T-helper 9 cell (primary cell): ENCODE measurements around the gene FHL1.
"Not testable (repeated sequence)": the region's sequence is repeated elsewhere in the genome, so short reads cannot be mapped to it uniquely, and the experiment has no call there.

Experiments used
- DNase-seq: peaks from one replicate; pipeline ENCODE4 v3.0.0-alpha.2; 2020

Gene FHL1

DNA sequence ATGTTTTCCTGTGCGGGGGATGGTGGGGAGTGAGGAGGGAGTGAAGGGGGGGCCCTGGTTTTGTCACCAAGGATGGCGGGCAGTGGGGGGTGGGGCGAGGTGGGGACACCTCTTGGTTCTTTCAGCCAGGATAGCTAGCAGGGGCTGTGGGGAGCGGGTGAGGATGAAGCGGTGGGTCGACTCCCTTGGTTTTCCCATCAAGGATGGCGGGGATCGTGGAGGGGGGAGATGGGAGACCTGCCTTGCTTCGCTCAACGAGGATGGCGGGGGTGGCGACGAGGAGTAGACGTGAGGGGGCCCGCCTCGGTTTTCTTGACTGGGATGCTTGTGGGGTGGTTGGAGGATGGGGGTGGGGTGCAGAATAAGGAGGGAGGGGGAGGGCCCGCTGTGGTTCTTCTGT is 643 bp downstream of the FHL1 start:
- DNase-seq = no peak

DNA sequence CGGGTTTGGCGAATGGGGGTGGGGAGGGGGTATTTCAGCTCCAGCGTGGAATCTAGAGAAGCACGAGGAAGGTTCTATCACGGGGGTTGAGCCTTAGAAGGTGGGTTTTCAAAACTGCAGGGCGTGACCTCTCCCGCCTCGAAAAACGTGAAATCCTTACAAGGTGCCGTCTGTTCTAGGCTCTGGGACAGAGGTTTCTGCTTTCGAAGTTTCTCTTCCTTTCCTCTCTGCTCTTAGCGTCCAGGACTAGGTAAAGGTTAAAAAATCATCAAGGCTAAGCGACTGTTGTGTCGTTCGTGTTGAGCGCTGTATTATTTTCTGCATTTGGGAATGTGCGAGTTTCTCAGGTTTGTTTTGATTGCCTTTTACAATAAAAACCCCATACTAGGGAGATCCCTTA is 1.1 kb downstream of the FHL1 start:
- no peak for DNase-seq

DNA sequence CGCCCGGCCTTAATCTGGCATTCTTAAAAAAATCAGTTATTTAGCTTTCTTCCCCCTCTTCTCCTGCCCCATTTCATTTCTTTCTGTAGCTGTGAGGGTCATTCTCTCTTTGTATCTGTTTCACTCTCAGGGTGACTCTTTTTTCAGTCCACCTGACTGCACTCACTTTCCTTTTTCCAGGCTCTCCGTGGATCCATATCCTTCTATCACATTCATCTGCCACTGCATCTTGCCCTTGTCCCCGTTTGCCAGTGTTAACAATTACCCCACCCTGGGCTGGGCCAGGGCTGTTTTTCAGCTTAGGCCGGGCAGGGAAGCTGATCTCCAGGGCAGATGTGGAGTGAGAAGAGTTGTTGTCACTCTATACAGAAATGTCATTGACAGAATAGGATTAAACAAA is 7.7 kb downstream of the FHL1 start:
- DNase-seq = no peak

DNA sequence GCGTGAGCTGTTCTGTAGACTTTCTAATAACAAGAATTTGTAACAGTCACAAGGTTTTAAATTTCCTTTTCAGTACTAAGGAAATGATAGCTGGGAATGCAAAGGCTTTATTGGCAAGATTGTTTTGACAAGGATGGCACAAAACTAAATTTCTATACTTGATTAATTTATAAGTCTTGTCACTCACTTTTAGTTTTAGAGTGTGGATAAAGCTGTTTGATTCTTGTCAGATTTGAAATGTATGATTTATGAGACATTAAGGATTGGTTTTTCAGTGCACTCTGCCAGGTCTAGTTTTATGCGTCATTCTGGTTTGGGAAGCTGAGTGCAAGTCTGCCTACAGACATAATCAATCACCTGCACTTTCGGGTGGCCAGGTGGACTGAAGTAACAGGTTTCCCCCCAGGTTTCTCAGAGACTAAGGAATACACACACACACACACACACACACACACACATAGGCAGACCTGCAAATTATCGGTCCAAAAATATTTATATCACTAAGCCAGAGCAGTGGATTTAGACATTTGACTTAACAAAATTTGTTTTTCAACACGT is 9.3 kb downstream of the FHL1 start:
- no peak for DNase-seq

DNA sequence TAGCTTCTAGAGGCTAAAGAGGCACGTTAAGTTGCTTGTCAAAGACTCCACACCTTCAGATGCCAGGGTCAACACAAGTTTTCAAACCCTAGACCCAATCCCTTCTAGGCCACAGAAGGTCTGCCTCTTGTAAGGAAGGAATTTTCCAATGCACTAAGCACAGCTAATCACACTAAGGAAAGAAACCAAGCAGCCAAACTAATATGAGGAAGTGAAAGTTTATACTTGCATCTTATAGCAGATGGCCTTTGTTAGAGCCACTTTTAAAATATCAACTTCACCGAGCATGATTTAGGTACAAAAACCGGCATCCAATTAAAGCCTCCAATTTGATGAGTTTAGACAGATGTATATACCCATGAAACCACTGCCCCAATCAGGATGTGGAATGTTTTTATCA is 9.9 kb downstream of the FHL1 start:
- no peak for DNase-seq

DNA sequence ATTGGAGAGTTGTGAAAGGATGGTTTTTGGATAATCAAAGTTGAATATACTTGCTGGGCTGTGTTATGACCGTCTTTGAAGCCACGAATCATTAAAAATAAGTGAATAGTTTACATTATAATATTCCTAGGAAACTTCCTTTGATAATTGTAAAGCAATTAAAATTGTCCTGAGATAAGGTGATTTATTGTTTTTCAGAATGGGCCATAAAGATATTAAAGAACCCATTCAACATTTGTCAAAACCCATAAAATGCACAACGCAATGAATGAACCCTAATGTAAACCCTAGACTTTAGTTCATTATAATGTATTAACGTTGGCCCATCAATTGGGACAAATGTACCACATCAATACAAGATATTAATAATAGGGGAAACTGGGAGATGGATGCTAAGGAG is 11.4 kb downstream of the FHL1 start:
- DNase-seq = no peak

DNA sequence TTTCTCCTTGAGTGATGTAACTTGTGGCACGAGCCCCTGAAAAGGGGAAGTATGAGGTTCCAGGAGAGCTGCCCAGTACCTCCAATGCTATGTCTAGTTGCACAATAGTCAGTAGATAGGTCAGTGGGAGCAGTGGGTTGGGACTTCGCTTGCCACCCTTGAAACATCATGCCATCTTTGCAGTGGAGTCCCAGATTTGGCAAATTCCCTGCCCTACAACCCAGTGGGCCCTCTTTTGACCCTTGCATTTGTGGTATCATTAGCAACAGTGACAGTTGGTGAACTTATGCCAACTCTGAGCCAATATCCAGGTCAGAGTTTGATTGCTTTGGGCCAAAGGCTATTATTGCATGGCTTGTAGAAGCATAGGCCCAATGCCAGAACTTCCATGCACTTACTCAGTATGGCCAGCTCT is 12.3 kb downstream of the FHL1 start:
- no peak for DNase-seq

DNA sequence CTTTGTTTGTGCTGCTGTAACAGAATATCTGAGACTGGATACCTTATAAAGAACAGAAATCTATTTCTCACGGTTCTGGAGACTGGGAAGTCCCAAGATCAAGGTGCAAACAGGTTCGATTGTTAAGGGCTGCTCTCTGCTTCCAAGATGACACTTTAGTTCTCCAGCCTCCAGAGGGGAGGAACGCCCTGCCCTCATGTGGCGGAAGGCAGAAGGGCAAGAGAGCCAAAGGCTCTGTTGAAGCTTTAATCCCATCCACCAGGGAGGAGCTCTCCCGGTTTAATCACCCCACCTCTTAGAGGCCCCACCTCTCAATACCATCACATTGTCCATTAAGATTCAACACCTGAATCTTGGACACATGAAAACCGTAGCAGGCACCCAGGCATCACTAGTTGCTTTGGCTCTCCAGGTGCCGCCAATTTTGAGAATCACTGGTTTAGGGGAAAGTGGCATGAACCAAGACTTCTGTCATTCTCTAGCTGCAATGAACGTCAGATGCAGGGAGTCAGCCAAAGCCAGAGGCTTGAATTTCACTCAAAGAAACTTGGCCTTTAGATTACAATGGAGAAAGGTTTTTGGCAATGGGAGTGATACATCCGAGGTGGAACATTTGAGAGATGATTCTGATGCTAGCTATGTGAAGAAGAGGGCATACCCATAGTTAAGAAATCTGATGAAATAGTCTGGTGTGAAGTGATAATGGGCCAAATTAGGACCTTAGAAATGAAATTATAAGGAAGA is 15.7 kb downstream of the FHL1 start:
- DNase-seq = peak; percentile 31

DNA sequence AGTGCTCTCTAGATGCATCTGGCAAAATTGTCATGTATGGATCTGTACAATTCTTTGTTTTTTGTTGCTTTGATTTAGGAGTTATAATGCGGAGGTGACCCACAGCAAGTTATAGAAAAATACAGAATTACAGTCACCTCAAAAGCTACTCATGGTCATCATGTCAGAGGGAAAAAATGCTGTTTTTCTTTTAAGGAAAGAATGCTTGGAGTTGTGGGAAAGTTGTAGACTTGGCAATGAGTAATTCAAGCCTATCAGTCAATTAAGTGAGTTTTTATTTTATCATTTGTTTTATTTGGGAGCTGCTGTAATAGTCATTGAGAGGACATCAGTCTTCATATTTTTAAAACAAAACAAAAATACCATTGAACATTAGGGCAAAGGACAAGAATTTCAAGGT is 16.4 kb downstream of the FHL1 start:
- DNase-seq = no peak

DNA sequence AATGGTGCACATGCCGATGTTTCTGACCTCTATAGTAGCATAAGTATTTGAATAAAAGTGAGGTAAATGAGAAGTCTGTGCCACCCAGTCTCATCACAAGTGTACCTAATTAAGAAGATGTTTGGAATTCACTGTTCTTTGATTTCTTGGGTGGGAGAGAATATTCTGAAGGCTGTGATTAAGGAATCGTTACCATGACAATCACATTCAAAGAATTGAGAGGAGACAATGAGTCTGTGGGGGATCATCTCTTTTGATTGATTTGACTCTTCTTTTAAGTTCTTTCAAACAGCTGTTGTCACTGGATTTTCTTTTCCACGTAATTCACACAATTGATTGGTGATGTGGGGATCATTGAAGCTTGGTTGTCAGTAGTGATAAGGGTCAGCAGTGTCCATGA is 18.1 kb downstream of the FHL1 start:
- DNase-seq = no peak

DNA sequence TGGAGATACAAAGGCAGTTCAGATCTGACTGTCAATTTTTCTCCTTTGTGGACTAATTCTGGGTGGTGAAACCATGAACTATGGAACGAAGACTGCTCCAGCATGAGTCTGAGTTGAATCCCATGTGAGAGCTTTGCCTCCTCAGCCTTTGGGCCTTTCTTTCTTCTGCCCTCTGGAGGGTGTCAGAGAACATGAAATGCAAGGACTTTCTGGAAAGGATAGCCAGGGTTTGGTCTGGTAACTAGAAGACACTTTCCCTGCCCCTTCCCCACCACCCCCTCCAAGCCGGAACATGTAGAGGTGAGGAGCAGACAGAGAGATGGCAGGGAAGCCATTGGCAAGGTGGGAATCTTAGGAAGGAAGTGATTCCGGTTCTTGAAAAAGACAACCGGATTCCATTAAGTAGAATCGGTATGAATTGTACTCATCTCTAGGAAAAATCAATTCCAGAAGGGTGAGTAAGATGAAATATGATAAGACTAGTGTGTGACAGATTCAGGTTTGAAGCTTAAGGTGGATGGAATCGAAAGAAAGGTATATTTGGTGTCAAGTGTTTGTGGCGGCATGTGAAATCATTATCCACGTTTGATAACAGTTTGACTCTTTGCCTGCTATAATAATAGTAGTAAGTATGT is 19.0 kb downstream of the FHL1 start:
- no peak for DNase-seq

DNA sequence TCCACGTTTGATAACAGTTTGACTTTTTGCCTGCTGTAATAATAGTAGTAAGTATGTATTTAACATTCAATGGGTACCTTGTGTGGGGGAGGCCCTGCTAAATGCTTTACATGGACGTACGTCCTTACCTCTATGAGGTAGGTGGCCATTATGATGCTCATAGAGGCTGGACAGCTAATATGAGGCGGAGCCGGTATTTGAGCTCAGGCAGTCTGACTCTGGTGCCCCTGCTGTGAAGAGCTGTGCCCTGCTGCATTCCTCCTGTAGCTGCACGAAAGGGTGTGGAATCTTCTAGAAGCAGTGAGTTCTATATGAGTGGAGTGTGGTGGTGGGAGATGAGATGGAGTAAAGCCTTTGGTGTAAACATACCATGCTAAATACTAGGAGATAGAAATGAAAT is 20.7 kb downstream of the FHL1 start:
- DNase-seq = not testable (repeated sequence)

DNA sequence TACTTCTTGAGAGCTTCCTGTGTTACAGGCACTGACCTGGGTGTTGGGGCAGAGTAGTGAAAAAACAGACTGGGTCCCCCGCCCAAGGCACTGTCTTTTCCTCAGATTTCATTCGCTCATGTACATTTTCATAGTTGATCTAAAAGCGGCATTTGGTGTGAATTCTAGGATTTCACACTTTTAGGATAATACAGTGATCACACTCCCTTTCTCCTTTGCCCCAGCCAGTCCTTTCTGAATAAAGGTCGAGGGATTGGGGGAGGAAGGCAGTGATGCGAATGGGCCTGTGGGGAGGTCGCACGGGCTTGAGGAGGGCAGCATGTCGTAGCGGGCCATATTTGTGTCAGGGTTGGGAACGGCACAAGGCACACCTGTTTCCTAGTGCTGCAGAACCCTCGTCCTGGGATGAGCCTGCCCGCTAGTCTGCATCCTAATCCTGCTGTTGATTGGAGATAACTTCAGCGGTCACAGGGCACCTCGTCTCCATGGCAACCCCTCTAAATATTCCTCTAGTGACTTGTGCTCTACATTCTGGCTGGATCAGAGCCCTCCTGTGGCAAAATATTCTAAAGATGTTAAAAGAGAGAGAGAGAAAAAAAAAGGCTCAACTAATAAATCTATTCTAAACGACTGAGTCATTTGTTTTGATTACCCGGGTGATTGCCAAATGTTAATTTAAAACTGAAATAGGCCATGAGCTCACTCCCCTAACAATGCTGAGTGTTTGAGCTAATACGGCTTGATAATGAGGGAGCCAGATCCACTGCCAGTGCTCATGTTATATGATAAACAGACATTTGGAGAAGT is 21.8 kb downstream of the FHL1 start:
- DNase-seq = no peak

DNA sequence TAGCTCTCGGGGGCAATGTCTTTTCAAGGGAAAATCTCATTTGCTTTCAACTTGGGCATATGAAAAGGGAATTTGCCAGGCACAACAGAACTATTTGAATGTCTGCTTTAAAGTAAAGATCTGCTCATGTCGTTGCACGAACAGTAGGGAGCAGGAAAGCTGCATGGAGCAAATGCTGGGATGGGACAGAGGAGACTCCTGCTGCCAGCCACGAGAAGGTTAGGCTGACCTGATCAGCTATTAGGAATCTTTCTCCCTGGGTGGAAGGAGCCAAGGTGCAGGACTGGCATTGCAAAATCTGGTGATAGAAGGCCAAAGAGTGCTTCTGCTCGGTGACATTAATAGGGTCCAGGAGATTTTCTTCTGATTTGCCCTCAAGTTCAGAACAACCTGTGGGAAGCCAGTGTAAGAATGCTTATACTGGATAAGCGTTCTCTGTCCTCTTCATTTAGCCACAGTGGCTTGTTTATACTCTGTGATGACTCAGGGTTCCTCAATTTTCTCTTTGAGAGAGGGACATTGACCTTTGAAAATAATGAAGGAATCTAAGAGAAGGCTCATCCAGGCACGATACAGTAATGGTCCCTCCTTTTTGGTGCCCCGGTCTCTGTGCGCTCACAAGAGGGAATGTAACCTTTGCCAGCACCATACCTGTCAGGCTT is 22.9 kb downstream of the FHL1 start:
- DNase-seq = no peak

DNA sequence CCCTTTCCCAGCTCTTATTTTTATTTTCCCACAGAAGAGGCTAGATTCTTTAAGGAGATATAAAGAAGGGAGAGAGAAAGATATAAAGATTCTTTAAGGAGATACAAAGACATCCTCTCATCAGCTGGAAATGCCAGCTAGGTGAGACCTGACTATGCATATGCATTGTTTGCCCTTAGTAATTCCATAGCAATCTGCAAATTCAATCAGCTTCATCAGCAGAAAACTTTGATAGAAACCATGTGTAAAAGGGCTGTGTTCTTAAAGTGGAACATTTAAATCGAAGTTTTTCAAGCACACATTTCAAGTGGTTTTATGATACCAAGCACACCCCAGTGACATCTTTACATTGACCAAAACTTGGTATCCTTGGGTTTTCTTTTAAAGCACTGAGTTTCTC is 24.1 kb downstream of the FHL1 start:
- DNase-seq = no peak

DNA sequence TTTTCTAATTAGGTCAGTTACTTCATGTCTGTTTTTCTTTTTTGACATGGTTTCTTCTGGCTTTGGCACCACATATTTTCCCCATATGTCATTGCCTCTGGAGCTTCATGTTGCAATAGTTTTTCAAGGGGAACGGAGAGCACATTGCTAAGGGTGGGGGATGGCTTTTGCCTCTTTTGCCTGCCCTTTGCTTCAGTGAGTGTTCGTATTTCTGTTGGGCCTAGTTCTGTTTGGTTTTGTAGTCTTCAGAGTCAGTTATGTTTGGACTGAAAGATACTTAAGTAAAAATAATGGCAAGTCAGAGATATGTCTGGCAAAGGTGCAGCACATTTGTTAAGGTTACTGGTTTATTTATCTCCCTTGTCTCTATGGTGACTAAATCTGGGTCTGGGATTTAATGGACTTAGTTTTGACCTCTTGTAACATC is 29.1 kb downstream of the FHL1 start:
- no peak for DNase-seq

DNA sequence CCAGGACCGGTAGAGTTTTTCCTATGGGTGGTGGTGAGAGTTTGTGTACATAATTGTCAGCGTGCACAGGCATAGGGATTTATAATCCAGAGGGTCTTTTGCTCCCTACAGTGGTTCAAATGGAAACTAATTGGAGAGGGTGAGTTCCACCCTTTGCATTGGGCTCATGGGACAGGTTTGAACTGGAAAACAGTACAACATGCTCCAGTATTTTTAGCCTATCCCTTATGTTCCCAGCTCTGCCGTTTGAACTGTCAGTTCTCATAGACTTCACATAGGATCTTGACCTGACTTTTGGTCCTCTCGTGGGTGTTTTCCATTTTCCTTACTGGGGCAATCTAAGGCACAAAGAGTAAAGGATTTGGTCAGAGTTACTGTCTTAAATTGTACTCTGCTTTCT is 31.8 kb downstream of the FHL1 start:
- no peak for DNase-seq

DNA sequence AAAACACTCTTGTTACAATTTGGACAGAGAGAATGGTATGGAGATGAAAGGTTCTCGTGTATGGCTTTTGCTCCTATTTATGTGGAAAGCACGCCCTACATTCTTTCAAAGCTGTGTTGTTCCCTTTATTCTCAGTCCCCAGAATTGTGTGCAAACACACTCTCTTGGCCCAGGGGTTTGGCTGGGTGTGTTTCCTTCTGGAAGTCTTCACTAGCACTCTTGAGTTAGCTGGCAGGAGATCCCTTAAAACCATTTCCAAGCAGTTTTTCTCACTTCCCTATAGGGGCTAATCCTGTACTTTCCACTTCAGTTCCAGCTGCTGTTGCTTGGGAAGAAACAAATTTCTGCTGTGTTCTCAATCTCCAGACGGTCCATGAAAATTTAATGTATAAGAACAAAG is 35.1 kb downstream of the FHL1 start:
- DNase-seq = no peak

DNA sequence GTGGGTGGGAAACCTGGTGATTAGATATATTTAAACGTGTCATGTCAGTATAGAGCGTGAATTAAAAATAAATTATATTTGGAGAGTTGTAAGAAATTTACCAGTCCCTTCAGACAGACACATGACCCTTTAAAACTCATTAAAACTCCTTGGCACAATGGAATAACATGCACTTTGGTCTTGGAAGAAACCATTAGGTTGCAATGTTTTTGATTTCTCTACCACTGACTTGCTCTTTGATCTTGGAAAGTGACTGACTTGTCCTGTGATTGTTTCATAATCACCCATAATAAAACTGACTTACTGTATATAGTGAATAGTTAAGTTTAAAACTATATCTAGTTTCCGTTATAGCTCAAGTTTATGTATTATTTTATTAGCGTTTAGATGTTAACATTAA is 35.8 kb downstream of the FHL1 start:
- no peak for DNase-seq

DNA sequence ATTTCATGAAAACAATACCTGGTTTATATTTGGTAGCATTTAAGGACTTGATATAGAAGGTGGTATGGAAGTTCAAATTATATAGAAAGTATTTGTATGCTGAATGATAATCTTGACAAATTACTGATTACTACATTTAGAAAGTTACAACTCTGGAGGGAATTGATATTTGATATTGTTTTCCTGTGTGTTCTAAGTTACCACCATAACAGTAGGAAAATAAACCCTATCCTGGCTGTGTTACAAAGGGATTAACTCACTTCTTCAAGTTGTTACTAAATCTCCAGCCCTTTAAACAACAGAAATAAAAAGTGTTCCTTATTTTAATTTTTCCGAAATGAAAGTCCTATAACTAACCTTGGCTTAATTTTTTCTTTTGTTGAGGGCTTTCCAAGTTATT is 36.6 kb downstream of the FHL1 start:
- DNase-seq = no peak

DNA sequence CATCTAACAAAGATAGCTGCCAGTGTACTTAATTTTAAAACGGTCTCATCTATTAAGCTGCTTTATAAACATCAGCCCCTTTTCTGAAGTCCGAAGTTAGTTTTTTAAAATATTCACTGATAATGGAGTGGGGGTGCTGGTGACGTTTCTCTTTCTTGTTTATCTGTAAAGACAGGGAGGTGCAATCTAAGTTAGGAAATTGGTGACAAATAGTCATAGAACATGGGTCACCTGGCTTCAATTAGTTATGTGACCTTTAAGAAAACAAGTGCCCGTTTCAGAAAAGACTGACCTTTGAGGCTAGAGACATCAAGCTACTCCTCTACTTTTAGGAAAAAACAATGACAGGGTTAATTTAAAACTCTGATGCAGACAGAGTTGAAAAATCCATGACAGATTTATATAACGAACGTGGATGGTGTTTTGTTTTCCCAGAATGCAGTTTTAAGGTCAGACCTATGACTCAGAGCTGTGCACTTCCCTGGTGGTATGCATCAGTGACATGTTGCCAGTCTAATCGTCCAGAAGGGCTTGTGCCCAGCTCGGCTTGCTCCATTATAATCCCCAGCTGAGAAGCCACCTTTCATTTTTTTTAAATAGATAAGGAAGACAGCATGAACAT is 38.2 kb downstream of the FHL1 start:
- DNase-seq = no peak

DNA sequence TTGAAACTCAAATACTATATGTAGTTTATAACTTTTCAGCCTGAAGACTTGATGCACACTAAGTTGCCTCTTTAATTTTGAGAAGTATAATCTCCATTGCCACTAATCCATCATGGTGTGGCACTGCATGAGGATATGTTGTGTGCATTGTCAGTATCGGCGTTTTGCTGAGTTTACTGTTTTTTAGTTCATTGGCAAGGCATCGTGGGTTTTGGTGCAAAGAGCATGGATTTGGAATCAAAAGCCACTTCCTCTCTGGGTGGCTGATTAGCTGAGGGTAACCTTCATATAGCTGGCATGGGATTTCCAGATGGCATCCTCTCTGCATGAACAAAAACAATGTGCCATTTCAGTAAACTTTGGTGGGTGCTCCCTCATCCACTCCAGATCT is 38.7 kb downstream of the FHL1 start:
- DNase-seq = no peak

DNA sequence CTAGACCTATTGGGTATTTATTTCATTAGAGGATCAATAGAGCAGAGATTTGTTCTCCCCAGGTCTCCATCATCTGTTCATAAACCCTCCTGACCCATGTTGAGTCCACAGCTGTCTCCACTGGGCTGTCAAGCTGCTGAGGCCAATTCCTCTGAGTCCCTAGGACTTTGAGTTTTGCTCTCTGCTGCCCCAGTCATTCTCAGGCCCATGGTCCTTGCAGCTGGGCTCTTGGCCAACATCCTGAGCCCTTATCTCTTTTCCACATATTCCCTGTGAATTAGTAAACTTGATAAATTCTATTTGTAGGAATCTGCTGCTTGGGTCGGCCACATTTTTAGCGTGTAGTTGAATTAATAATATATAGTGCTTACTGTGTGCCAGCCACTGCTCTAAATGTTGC is 41.9 kb downstream of the FHL1 start:
- DNase-seq = no peak
